Keratinocyte (primary cell): Measurements from ENCODE around the gene FAM240B.

Source experiments
- EZH2 ChIP-seq: IDR thresholded peaks from one replicate; pipeline ENCODE4 v1.6.1; 2012; ENCODE audit warnings: inconsistent platforms, mild to moderate bottlenecking, low read length, moderate library complexity
- TF ChIP-seq, protein P1 (sequence below), 3 experiments: IDR thresholded peaks in 1 of 3; conservative IDR thresholded peaks in 1 of 3; optimal IDR thresholded peaks in 1 of 3; 2 replicates in 2 of 3; 3 replicates in 1 of 3; pipeline versions ENCODE3 to v1.5.1; 2011; ENCODE audit warnings: low read length in 3 of 3, mild to moderate bottlenecking in 3 of 3, moderate library complexity in 2 of 3, control low read depth in 1 of 3, inconsistent platforms in 1 of 3; ENCODE audit not compliant: insufficient read depth in 2 of 3; ENCODE audit errors: extremely low read depth in 1 of 3

DNA sequence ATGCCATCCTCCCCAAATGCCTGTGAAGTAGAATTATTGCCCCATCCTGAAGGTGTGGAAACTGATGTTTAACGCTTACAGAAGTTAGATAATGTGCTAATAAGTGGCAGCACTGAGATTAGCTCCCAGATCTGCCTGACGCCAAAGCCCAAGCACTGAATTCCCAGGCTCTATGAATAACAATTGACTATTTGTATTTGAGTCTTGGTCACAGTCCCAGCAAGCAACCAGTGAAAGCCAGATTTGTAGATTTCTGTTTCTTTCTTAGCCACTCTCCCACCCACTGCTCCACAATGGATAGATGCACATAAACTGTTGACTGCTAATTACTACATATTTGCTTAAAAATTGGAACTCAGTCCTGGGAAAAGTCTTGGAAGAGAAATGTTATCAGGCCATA, 34.4 kb downstream of the FAM240B start:
- TF ChIP-seq, protein P1, sequence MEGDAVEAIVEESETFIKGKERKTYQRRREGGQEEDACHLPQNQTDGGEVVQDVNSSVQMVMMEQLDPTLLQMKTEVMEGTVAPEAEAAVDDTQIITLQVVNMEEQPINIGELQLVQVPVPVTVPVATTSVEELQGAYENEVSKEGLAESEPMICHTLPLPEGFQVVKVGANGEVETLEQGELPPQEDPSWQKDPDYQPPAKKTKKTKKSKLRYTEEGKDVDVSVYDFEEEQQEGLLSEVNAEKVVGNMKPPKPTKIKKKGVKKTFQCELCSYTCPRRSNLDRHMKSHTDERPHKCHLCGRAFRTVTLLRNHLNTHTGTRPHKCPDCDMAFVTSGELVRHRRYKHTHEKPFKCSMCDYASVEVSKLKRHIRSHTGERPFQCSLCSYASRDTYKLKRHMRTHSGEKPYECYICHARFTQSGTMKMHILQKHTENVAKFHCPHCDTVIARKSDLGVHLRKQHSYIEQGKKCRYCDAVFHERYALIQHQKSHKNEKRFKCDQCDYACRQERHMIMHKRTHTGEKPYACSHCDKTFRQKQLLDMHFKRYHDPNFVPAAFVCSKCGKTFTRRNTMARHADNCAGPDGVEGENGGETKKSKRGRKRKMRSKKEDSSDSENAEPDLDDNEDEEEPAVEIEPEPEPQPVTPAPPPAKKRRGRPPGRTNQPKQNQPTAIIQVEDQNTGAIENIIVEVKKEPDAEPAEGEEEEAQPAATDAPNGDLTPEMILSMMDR (optimal IDR thresholded peaks at IDR 0.05 in 1 of 3, IDR thresholded peaks at IDR 0.05 in 1 of 3, conservative IDR thresholded peaks at IDR 0.05 in 1 of 3; ENCODE audit: extremely low read depth in 1 of 3, insufficient read depth in 2 of 3, low read length in 3 of 3): no peak
- no peak for TF ChIP-seq EZH2
